HEK293T (cell line): ENCODE data around the gene CFAP61.

Experiments used
- FOXA1 ChIP-seq: fragments of 450-650 bp; IDR thresholded peaks from 2 replicates; pipeline ENCODE4 v1.6.1; 2016; ENCODE audit warnings: mild to moderate bottlenecking
- HDGF ChIP-seq: fragments of 450-650 bp; IDR thresholded peaks from 2 replicates; pipeline ENCODE4 v1.6.1; 2017; ENCODE audit warnings: antibody characterized with exemption, borderline replicate concordance

GRCh38 chr20:20391766-20392165 is 339.4 kb downstream of the CFAP61 start:
- TF ChIP-seq HDGF, result no peak
- no peak for TF ChIP-seq FOXA1
